ENCODE results near the gene HMGN3. TPM values are rescaled to one million over a fixed set of nuclear protein-coding genes. Genes with fewer than 3 reads are reported as not detected.

HMGN3 gene
- total and polyA plus RNA-seq, 2 of the 4 experiments (the other 2 are of a cell fraction): 6.8 to 35.5 TPM

DNA sequence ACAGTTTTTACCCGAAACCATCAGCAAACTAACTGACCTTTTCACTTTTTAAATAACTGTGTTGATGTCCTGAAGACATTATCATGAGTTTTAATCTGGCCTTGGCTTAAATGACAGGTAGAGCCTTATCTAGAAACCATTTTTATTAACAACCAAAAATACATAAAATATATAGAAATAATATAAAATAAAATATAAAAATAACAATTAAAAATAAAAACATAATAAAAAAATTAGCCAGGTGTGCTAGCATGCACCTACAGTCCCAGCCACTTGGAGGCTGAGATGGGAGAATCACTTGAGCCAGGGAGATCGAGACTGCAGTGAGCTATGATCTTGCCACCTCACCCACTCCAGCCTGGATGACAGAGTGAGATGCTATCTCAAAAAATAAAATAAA lies 21.6 kb downstream of the HMGN3 start:
- in situ Hi-C loops (cut with MboI; ENCODE audit: low sequenced_read_pairs): no loop called here
- CTCF ChIA-PET: no interaction called here

More for the DNA sequence above, 21.6 kb downstream of the HMGN3 start:
- no peak overlapping the region for H3K4me3 ChIP-seq (ENCODE audit: insufficient read depth, low read depth, low read length)
- POLR2A ChIA-PET (ENCODE audit: unreplicated experiment): no interaction called here
- no TSS peak for BruUV-seq (replicated peaks)
- no peak overlapping the region for H3K4me2 ChIP-seq (ENCODE audit: low read depth, low read length)
- H3K56ac ChIP-seq (ENCODE audit: extremely low read depth, insufficient read depth, low read length): no peak overlapping the region
- H4K20me1 ChIP-seq (ENCODE audit: insufficient read depth, low read length): no peaks in the 10 kb centered on the region; the same call in 1 of the 2 replicates
- H3K14ac ChIP-seq (replicated peaks; ENCODE audit: low read depth, low read length): no peak overlapping the region
- WGBS, 2 experiments (ENCODE audit: extremely low coverage in 2 of 2, insufficient read length in 1 of 2): no CpG with 5 or more reads among the region's 2 CpGs
- H3K79me1 ChIP-seq (ENCODE audit: low read depth in 1 of 2, low read length in 2 of 2): peaks cover 0 to 7% of the 10 kb centered on the region in 2 experiments; a peak in 3 of 4 replicates
- H2BK15ac ChIP-seq (ENCODE audit: low read depth, low read length): no peak overlapping the region
- H4K91ac ChIP-seq (ENCODE audit: insufficient read depth, low read depth, low read length): no peak overlapping the region
- ATAC-seq (ENCODE audit: low read depth) (no peak), DNase-seq (no peak)
- H2AFZ ChIP-seq (replicated peaks; ENCODE audit: low read length, poor library complexity): no peak overlapping the region
- H2BK5ac ChIP-seq (ENCODE audit: low read depth, low read length, poor library complexity, severe bottlenecking): no peak overlapping the region
- H3K27me3 ChIP-seq (ENCODE audit: control insufficient read depth, insufficient read depth, low read length): no peaks in the 10 kb centered on the region
- intact Hi-C loops (cut with micrococcal nuclease) (no loop called here), dilution Hi-C loops (cut with HindIII; ENCODE audit: low sequenced_read_pairs, unreplicated experiment) (no loop called here)
- no peak overlapping the region for H2BK20ac ChIP-seq (ENCODE audit: low read depth, low read length)
- no peak overlapping the region for H2AK5ac ChIP-seq (ENCODE audit: low read depth, low read length)
- H3K18ac ChIP-seq (ENCODE audit: low read depth, low read length): no peak overlapping the region
- no peaks in the 10 kb centered on the region for H3K9me3 ChIP-seq (ENCODE audit: control insufficient read depth, insufficient read depth, low read length)
- H3K9ac ChIP-seq (ENCODE audit: low read depth, low read length): no peak overlapping the region
- no peak overlapping the region for H4K5ac ChIP-seq (ENCODE audit: low read depth, low read length)
- H3K9me1 ChIP-seq (ENCODE audit: insufficient read depth, low read length): no peaks in the 10 kb centered on the region; the same call in 1 of the 2 replicates
- H3K27ac ChIP-seq (ENCODE audit: insufficient read depth, low read length): no peak overlapping the region
- H2BK120ac ChIP-seq (ENCODE audit: low read depth, low read length): no peak overlapping the region
- H4K8ac ChIP-seq (ENCODE audit: low read depth in 2 of 2, low read length in 2 of 2): no peak overlapping the region
- H3K4ac ChIP-seq (ENCODE audit: low read depth, low read length): no peak overlapping the region
- no peak overlapping the region for H2AK9ac ChIP-seq (replicated peaks; ENCODE audit: low read depth, low read length, poor library complexity)
- H3K36me3 ChIP-seq (ENCODE audit: control insufficient read depth, insufficient read depth, low read length): no peaks in the 10 kb centered on the region
- TF ChIP-seq, protein P1, sequence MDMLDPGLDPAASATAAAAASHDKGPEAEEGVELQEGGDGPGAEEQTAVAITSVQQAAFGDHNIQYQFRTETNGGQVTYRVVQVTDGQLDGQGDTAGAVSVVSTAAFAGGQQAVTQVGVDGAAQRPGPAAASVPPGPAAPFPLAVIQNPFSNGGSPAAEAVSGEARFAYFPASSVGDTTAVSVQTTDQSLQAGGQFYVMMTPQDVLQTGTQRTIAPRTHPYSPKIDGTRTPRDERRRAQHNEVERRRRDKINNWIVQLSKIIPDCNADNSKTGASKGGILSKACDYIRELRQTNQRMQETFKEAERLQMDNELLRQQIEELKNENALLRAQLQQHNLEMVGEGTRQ (IDR thresholded peaks at IDR 0.05; ENCODE audit: low read depth, low read length): no peak
- TF ChIP-seq BHLHE40 (IDR thresholded peaks at IDR 0.05; ENCODE audit: low read depth, low read length) (no peak), POLR2A (IDR thresholded peaks at IDR 0.05; ENCODE audit: low read depth, low read length) (no peak), NFE2L2 (IDR thresholded peaks at IDR 0.05; ENCODE audit: low read depth, low read length) (no peak), CEBPB (IDR thresholded peaks at IDR 0.05; ENCODE audit: low read depth, low read length) (no peak), MXI1 (IDR thresholded peaks at IDR 0.05; ENCODE audit: borderline replicate concordance, low read depth, low read length) (no peak), MAZ (IDR thresholded peaks at IDR 0.05; ENCODE audit: borderline replicate concordance, low read depth, low read length) (no peak), MAFK (IDR thresholded peaks at IDR 0.05; ENCODE audit: low read depth, low read length) (no peak), SMC3 (IDR thresholded peaks at IDR 0.05; ENCODE audit: low read depth, low read length) (no peak), CHD1 (IDR thresholded peaks at IDR 0.05; ENCODE audit: low read depth, low read length) (no peak), RCOR1 (IDR thresholded peaks at IDR 0.05; ENCODE audit: insufficient replicate concordance, low read length) (no peak), FOS (IDR thresholded peaks at IDR 0.05; ENCODE audit: low read depth, low read length) (no peak)
- TF ChIP-seq, protein P2, sequence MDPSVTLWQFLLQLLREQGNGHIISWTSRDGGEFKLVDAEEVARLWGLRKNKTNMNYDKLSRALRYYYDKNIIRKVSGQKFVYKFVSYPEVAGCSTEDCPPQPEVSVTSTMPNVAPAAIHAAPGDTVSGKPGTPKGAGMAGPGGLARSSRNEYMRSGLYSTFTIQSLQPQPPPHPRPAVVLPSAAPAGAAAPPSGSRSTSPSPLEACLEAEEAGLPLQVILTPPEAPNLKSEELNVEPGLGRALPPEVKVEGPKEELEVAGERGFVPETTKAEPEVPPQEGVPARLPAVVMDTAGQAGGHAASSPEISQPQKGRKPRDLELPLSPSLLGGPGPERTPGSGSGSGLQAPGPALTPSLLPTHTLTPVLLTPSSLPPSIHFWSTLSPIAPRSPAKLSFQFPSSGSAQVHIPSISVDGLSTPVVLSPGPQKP (IDR thresholded peaks at IDR 0.05; ENCODE audit: borderline replicate concordance, low read depth, low read length): no peak
- TF ChIP-seq, protein P3, sequence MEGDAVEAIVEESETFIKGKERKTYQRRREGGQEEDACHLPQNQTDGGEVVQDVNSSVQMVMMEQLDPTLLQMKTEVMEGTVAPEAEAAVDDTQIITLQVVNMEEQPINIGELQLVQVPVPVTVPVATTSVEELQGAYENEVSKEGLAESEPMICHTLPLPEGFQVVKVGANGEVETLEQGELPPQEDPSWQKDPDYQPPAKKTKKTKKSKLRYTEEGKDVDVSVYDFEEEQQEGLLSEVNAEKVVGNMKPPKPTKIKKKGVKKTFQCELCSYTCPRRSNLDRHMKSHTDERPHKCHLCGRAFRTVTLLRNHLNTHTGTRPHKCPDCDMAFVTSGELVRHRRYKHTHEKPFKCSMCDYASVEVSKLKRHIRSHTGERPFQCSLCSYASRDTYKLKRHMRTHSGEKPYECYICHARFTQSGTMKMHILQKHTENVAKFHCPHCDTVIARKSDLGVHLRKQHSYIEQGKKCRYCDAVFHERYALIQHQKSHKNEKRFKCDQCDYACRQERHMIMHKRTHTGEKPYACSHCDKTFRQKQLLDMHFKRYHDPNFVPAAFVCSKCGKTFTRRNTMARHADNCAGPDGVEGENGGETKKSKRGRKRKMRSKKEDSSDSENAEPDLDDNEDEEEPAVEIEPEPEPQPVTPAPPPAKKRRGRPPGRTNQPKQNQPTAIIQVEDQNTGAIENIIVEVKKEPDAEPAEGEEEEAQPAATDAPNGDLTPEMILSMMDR (conservative IDR thresholded peaks at IDR 0.05; ENCODE audit: low read depth, low read length): no peak
- no peaks in the 10 kb centered on the region for H3K4me1 ChIP-seq (ENCODE audit: control insufficient read depth, insufficient read depth, low read length)
- no peak overlapping the region for H3K23ac ChIP-seq (ENCODE audit: low read depth, low read length)
